HEK293T (cell line): ENCODE measurements around the gene CAMSAP1.

ENCODE experiments used
- CTCF ChIA-PET: fragments of 350-600 bp; formaldehyde crosslinking; extraction: SDS; loops from one replicate; lab custom pipeline; 2021; ENCODE audit warnings: antibody characterized with exemption, inconsistent platforms; lab: Yijun Ruan, JAX
- POLR2A ChIA-PET: fragments of 350-600 bp; formaldehyde crosslinking; extraction: SDS; loops from one replicate; lab custom pipeline; 2020; ENCODE audit warnings: antibody characterized with exemption, inconsistent platforms; lab: Yijun Ruan, JAX
- DNase-seq: peaks from one replicate; pipeline ENCODE4 v3.0.0; 2012; ENCODE audit warnings: mixed read lengths; ENCODE audit errors: extremely low spot score
- ARNT ChIP-seq: fragments of 450-650 bp; IDR thresholded peaks from 2 replicates; pipeline ENCODE4 v1.6.1; 2017; ENCODE audit warnings: mild to moderate bottlenecking
- BHLHE40 ChIP-seq: fragments of 450-650 bp; IDR thresholded peaks from 2 replicates; pipeline ENCODE4 v1.6.1; 2016; ENCODE audit warnings: mild to moderate bottlenecking, moderate library complexity, borderline replicate concordance
- CTBP1 ChIP-seq: fragments of 450-650 bp; IDR thresholded peaks from 2 replicates; pipeline ENCODE4 v1.6.1; 2016; ENCODE audit warnings: borderline replicate concordance
- ELF4 ChIP-seq: fragments of 450-650 bp; IDR thresholded peaks from 2 replicates; pipeline ENCODE4 v1.6.1; 2017; ENCODE audit warnings: antibody characterized with exemption
- FOXA1 ChIP-seq: fragments of 450-650 bp; IDR thresholded peaks from 2 replicates; pipeline ENCODE4 v1.6.1; 2016; ENCODE audit warnings: mild to moderate bottlenecking
- FOXK2 ChIP-seq: fragments of 450-650 bp; IDR thresholded peaks from 2 replicates; pipeline ENCODE4 v1.6.1; 2016; ENCODE audit warnings: mild to moderate bottlenecking
- FOXM1 ChIP-seq: fragments of 450-650 bp; IDR thresholded peaks from 2 replicates; pipeline ENCODE4 v1.6.1; 2017; ENCODE audit warnings: mild to moderate bottlenecking, borderline replicate concordance
- HDGF ChIP-seq: fragments of 450-650 bp; IDR thresholded peaks from 2 replicates; pipeline ENCODE4 v1.6.1; 2017; ENCODE audit warnings: antibody characterized with exemption, borderline replicate concordance
- L3MBTL2 ChIP-seq: fragments of 450-650 bp; conservative IDR thresholded peaks from 2 replicates; pipeline ENCODE4 v1.6.1; 2016; ENCODE audit warnings: mild to moderate bottlenecking
- LEF1 ChIP-seq: fragments of 450-650 bp; IDR thresholded peaks from 2 replicates; pipeline ENCODE4 v1.6.1; 2017; ENCODE audit warnings: mild to moderate bottlenecking, borderline replicate concordance
- NFRKB ChIP-seq: fragments of 450-650 bp; IDR thresholded peaks from 2 replicates; pipeline ENCODE4 v1.6.1; 2016; ENCODE audit warnings: mild to moderate bottlenecking, moderate library complexity
- SP1 ChIP-seq: fragments of 450-650 bp; IDR thresholded peaks from 2 replicates; pipeline ENCODE4 v1.6.1; 2017
- SUZ12 ChIP-seq: fragments of 450-650 bp; IDR thresholded peaks from 2 replicates; pipeline ENCODE4 v1.6.1; 2016; ENCODE audit warnings: mild to moderate bottlenecking
- TARDBP ChIP-seq: fragments of 450-650 bp; IDR thresholded peaks from 2 replicates; pipeline ENCODE4 v1.6.1; 2016
- ZNF384 ChIP-seq: fragments of 450-650 bp; IDR thresholded peaks from 2 replicates; pipeline ENCODE4 v1.6.1; 2016
- TF ChIP-seq, protein P1 (sequence below): fragments of 450-650 bp; IDR thresholded peaks from 2 replicates; pipeline ENCODE4 v1.6.1; 2016

The CAMSAP1 gene

DNA sequence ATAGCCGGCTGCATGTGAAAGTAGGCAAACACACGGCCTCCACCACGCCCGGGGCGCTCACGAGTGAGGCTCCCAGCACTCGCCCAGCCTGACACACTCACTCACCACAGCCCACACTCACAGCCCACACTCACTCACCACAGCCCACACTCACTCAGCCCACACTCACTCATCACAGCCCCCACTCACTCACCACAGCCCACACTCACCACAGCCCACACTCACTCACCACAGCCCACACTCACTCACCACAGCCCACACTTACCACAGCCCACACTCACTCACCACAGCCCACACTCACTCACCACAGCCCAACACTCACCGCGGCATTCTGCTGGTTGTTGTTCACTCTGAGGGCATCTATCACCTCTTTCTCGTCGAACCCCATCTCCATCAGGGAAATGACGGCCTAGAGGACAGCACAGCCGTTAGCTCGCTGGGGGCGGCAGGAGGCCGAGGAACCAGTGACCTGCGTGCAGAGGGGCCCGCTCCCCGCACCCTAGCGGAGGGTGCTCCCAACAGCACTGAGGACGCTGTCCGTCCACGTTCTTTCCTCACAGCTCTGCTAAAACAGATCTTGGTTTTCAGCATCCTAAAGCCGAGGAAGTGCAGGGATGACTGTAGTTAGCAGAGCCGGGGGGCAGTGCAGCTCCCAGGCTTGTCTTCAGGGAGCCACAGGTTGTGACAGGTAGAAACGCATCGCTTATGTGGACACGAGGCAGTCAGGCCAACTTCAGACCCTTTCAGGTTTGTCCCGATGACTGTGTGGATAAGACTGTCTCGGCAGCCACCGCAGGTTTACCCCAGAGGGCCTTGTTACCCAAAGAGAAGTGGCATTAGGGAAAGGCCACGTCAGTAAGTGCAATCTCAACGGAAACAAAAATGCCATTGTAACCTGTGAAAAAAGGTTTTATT lies 32.3 kb upstream of the CAMSAP1 start:
- no peak for TF ChIP-seq NFRKB
- TF ChIP-seq ELF4 = no peak
- no peak for TF ChIP-seq SP1
- no peak for TF ChIP-seq FOXK2
- no peak for TF ChIP-seq L3MBTL2
- TF ChIP-seq BHLHE40 = no peak
- TF ChIP-seq FOXM1 = no peak
- no peak for TF ChIP-seq CTBP1
- TF ChIP-seq, protein P1, sequence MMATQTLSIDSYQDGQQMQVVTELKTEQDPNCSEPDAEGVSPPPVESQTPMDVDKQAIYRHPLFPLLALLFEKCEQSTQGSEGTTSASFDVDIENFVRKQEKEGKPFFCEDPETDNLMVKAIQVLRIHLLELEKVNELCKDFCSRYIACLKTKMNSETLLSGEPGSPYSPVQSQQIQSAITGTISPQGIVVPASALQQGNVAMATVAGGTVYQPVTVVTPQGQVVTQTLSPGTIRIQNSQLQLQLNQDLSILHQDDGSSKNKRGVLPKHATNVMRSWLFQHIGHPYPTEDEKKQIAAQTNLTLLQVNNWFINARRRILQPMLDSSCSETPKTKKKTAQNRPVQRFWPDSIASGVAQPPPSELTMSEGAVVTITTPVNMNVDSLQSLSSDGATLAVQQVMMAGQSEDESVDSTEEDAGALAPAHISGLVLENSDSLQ = no peak
- no peak for TF ChIP-seq SUZ12
- TF ChIP-seq TARDBP = no peak
- TF ChIP-seq ZNF384 = no peak
- TF ChIP-seq HDGF = no peak
- no peak for TF ChIP-seq FOXA1
- TF ChIP-seq ARNT = no peak
- no peak for TF ChIP-seq LEF1
- POLR2A ChIA-PET = no interaction called here
- CTCF ChIA-PET = interaction anchor here (0.6 kb wide), 1 partner anchor 29 kb away, joined by 3 read pairs; no protein-coding TSS in a partner anchor

DNA sequence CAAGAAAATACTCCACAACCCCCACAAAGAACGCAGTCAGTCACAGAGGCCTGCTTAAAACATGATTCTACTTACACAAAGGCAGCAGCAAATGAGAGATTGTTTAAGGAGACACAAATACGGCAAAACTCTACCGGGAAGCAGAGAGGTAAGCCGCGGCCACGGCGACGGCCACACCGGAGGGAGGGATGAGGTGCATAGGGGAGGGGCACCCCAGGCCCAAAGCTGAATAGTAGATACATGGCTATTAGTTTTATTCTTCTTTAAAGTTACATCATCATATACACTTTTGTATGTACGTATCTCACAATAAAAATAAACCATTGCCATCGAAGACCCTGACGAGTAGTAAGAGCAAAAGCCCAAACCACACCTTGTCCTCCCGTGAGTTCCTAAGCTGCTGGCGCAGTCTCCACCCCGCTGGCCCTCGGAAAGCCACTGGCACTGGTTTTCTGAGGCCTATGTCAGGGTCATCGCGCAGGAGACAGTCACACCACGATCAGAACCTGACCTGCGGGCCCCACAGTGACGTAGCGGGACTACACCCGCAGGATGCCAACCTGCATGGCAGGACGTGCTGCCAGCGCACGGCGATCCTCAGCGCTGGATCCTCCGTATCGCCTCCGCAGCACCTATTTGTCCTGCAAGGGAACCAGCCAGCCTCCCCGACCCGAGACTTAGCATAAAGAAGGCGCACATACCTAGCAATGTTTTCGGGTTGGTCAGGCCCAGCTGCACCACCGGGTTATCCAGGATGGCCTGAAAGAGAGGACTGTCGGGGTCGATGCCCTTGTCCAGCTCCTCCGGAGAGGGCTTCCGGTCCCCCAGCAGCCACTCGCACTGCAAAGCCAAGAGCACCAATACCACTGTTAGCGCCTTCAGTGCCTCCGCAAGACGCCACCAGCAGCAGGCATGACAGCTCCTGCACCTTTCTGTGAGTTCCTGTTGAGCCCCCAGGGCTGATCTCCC lies 30.5 kb upstream of the CAMSAP1 start:
- no peak for DNase-seq
- TF ChIP-seq, protein P1 = no peak
- TF ChIP-seq ARNT (no peak), NFRKB (no peak), ELF4 (no peak), ZNF384 (no peak), FOXM1 (no peak), HDGF (no peak), FOXA1 (no peak), LEF1 (no peak), SUZ12 (no peak), TARDBP (no peak), FOXK2 (no peak), CTBP1 (no peak), BHLHE40 (no peak), L3MBTL2 (no peak)
- CTCF ChIA-PET = interaction anchor here (0.7 kb wide), 1 partner anchor 13 kb away, joined by 3 read pairs; no protein-coding TSS in a partner anchor
- POLR2A ChIA-PET = no interaction called here

More for the DNA sequence above, 32.3 kb upstream of the CAMSAP1 start:
- DNase-seq = no peak

- POLR2A ChIA-PET = no interaction called here
- TF ChIP-seq CTBP1 (no peak), NFRKB (no peak), L3MBTL2 (no peak), FOXM1 (no peak), SP1 (no peak), ELF4 (no peak), ARNT (no peak), FOXA1 (no peak), LEF1 (no peak), TARDBP (no peak)
- TF ChIP-seq, protein P1 = no peak
- DNase-seq = no peak
- CTCF ChIA-PET = interaction anchor here (0.7 kb wide), 1 partner anchor 30 kb away, joined by 3 read pairs; no protein-coding TSS in a partner anchor
Measured at GRCh38 chr9:135933114-135933513, 25.8 kb upstream of the CAMSAP1 start.

DNA sequence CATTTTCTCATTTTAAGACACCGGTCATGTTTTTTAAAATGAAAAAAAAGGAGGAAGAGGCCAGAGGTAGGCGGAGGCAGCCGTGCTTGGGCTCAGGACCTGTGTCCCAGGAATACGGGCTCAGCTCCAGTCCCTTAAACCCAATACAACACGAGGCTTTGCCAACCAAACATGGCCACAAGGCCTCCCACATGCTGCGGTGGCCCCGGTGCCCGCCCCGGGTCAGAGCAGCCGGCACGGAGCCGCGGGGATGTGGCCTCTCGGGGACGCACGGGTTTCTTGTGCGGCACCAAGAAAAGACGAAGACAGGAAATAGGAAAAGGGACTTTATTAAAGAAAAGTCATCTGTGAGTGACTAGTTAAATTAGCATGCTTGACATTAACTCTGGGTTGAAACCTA lies 25.3 kb upstream of the CAMSAP1 start:
- ChIA-PET POLR2A (no interaction called here), CTCF (no interaction called here)
- DNase-seq = no peak
- TF ChIP-seq FOXK2 = no peak
- no peak for TF ChIP-seq FOXM1
- TF ChIP-seq HDGF = no peak
- TF ChIP-seq BHLHE40 = no peak
- TF ChIP-seq FOXA1 = no peak
- TF ChIP-seq, protein P1 = no peak
- TF ChIP-seq TARDBP = no peak
- TF ChIP-seq LEF1 = no peak
- no peak for TF ChIP-seq ARNT
- TF ChIP-seq SUZ12 = no peak
- TF ChIP-seq L3MBTL2 = no peak
